Memory B cell (primary cell): ENCODE measurements around the gene RTP2.

Experiments
- ATAC-seq: fragments of 150-1000 bp; cut with Tn5 transposase; 2 replicates; pipeline ENCODE4 v1.10.0; 2021; ENCODE audit warnings: low read depth, mild to moderate bottlenecking, moderate library complexity
- DNase-seq, 2 donors: peaks; one replicate each; pipeline ENCODE4 v3.0.0; 2022; ENCODE audit warnings: low spot score in 2 of 2
- H3K27ac Mint-ChIP-seq: one replicate; pipeline ENCODE4 v1.8.0; 2022; ENCODE audit warnings: mild to moderate bottlenecking, moderate library complexity, mixed read lengths
- H3K27me3 Mint-ChIP-seq: one replicate; pipeline ENCODE4 v1.8.0; 2022; ENCODE audit warnings: mixed read lengths
- H3K36me3 Mint-ChIP-seq: one replicate; pipeline ENCODE4 v1.8.0; 2022; ENCODE audit warnings: mild to moderate bottlenecking, mixed read lengths
- H3K4me1 Mint-ChIP-seq: one replicate; pipeline ENCODE4 v1.8.0; 2022; ENCODE audit warnings: mixed read lengths
- H3K4me3 Mint-ChIP-seq: one replicate; pipeline ENCODE4 v1.8.0; 2022; ENCODE audit warnings: mild to moderate bottlenecking, moderate library complexity, mixed read lengths
- H3K9me3 Mint-ChIP-seq: one replicate; pipeline ENCODE4 v1.8.0; 2022; ENCODE audit warnings: mixed read lengths

Gene RTP2

GRCh38 chr3:187702507-187703033, at the start of gene RTP2:
Gene RTP2, minus strand, starts transcription at chr3:187702557. Its CDS starts 429 bp downstream, at chr3:187702128.
- Mint-ChIP-seq H3K4me3 (no peak within 1 kb of the TSS), H3K36me3 (no peaks in the 10 kb centered on the region), H3K9me3 (no peaks in the 10 kb centered on the region), H3K27ac (no peak within 1 kb of the TSS), H3K27me3 (no peaks in the 10 kb centered on the region), H3K4me1 (no peaks in the 10 kb centered on the region)
- ATAC-seq (no peak), DNase-seq (no peak)

GRCh38 chr3:187750513-187751123, 48.3 kb upstream of the RTP2 start:
- H3K9me3 Mint-ChIP-seq = no peaks in the 10 kb centered on the region
- peak overlapping the region; percentile 82 for H3K4me3 Mint-ChIP-seq
- H3K27me3 Mint-ChIP-seq = no peaks in the 10 kb centered on the region
- H3K36me3 Mint-ChIP-seq = no peaks in the 10 kb centered on the region
- no peak for DNase-seq
- ATAC-seq = no peak
- H3K4me1 Mint-ChIP-seq = peaks cover 32% of the 10 kb centered on the region
- peak overlapping the region; percentile 16 for H3K27ac Mint-ChIP-seq

- Mint-ChIP-seq H3K36me3 (no peaks in the 10 kb centered on the region), H3K9me3 (no peaks in the 10 kb centered on the region), H3K4me3 (peak overlapping the region; percentile 82), H3K27ac (peak overlapping the region; percentile 16), H3K27me3 (no peaks in the 10 kb centered on the region), H3K4me1 (peaks cover 34% of the 10 kb centered on the region)
- peak; percentile 10 for ATAC-seq
- DNase-seq = no peak
These were observed 47.7 kb upstream of the RTP2 start for GRCh38 chr3:187750006-187750512.

- no peaks in the 10 kb centered on the region for H3K27me3 Mint-ChIP-seq
- H3K4me1 Mint-ChIP-seq = peaks cover 43% of the 10 kb centered on the region
- no peaks in the 10 kb centered on the region for H3K9me3 Mint-ChIP-seq
- ATAC-seq = peak; percentile 51
- no peak overlapping the region for H3K4me3 Mint-ChIP-seq
- DNase-seq = peak; percentile 92 to 95
- peak overlapping the region; percentile 50 for H3K27ac Mint-ChIP-seq
- no peaks in the 10 kb centered on the region for H3K36me3 Mint-ChIP-seq
These were observed 45.7 kb upstream of the RTP2 start for GRCh38 chr3:187748050-187748481.

GRCh38 chr3:187747506-187747905, 45.1 kb upstream of the RTP2 start:
- Mint-ChIP-seq H3K4me3 (no peak overlapping the region), H3K27ac (peak overlapping the region; percentile 99), H3K27me3 (no peaks in the 10 kb centered on the region), H3K36me3 (no peaks in the 10 kb centered on the region), H3K9me3 (no peaks in the 10 kb centered on the region), H3K4me1 (peaks cover 47% of the 10 kb centered on the region)
- DNase-seq (no peak), ATAC-seq (no peak)

GRCh38 chr3:187746442-187747281, 44.3 kb upstream of the RTP2 start:
- Mint-ChIP-seq H3K4me1 (peaks cover 51% of the 10 kb centered on the region), H3K27me3 (no peaks in the 10 kb centered on the region), H3K27ac (peak overlapping the region; percentile 99), H3K36me3 (no peaks in the 10 kb centered on the region), H3K4me3 (peak overlapping the region; percentile 97), H3K9me3 (no peaks in the 10 kb centered on the region)
- DNase-seq (no peak), ATAC-seq (no peak)

GRCh38 chr3:187746059-187746441, 43.7 kb upstream of the RTP2 start:
- no peak for DNase-seq
- peaks cover 55% of the 10 kb centered on the region for H3K4me1 Mint-ChIP-seq
- H3K9me3 Mint-ChIP-seq = no peaks in the 10 kb centered on the region
- no peak for ATAC-seq
- H3K27me3 Mint-ChIP-seq = no peaks in the 10 kb centered on the region
- peak overlapping the region; percentile 99 for H3K27ac Mint-ChIP-seq
- no peaks in the 10 kb centered on the region for H3K36me3 Mint-ChIP-seq
- H3K4me3 Mint-ChIP-seq = peak overlapping the region; percentile 97

- no peaks in the 10 kb centered on the region for H3K36me3 Mint-ChIP-seq
- H3K27me3 Mint-ChIP-seq = no peaks in the 10 kb centered on the region
- ATAC-seq = peak; percentile 62
- H3K27ac Mint-ChIP-seq = peak within 1 kb of the TSS; percentile 99
- peak; percentile 82 to 91 for DNase-seq
- H3K4me1 Mint-ChIP-seq = peaks cover 53% of the 10 kb centered on the region
- H3K9me3 Mint-ChIP-seq = no peaks in the 10 kb centered on the region
- H3K4me3 Mint-ChIP-seq = peak within 1 kb of the TSS; percentile 97
These were observed 43.1 kb upstream of the RTP2 start, which contains the start of gene BCL6 for GRCh38 chr3:187745201-187746058. Gene BCL6, minus strand, starts transcription at chr3:187745468. Its CDS starts 11,775 bp downstream, at chr3:187733693.

GRCh38 chr3:187744169-187745151, 42.1 kb upstream of the RTP2 start:
- H3K4me1 Mint-ChIP-seq = peaks cover 46% of the 10 kb centered on the region
- H3K27ac Mint-ChIP-seq = peak overlapping the region; percentile 99
- no peaks in the 10 kb centered on the region for H3K9me3 Mint-ChIP-seq
- no peaks in the 10 kb centered on the region for H3K27me3 Mint-ChIP-seq
- H3K36me3 Mint-ChIP-seq = no peaks in the 10 kb centered on the region
- DNase-seq = peak; percentile 29 to 47
- ATAC-seq = no peak
- peak overlapping the region; percentile 97 for H3K4me3 Mint-ChIP-seq

GRCh38 chr3:187743195-187744141, 41.1 kb upstream of the RTP2 start:
- no peaks in the 10 kb centered on the region for H3K36me3 Mint-ChIP-seq
- ATAC-seq (no peak), DNase-seq (peak in 1 of 2 donors; percentile 28)
- H3K27ac Mint-ChIP-seq = peak overlapping the region; percentile 99
- no peaks in the 10 kb centered on the region for H3K27me3 Mint-ChIP-seq
- peaks cover 50% of the 10 kb centered on the region for H3K4me1 Mint-ChIP-seq
- H3K9me3 Mint-ChIP-seq = no peaks in the 10 kb centered on the region
- peak overlapping the region; percentile 97 for H3K4me3 Mint-ChIP-seq

- no peak for DNase-seq
- ATAC-seq = no peak
- H3K4me3 Mint-ChIP-seq = peak overlapping the region; percentile 97
- no peaks in the 10 kb centered on the region for H3K27me3 Mint-ChIP-seq
- H3K27ac Mint-ChIP-seq = peak overlapping the region; percentile 64
- H3K36me3 Mint-ChIP-seq = no peaks in the 10 kb centered on the region
- H3K9me3 Mint-ChIP-seq = no peaks in the 10 kb centered on the region
- H3K4me1 Mint-ChIP-seq = peaks cover 45% of the 10 kb centered on the region
These were observed 40.2 kb upstream of the RTP2 start for GRCh38 chr3:187742351-187743171.
